PC-9 (cell line): ENCODE data around the gene IFI27L1.

Experiments
- CTCF ChIP-seq: fragments of 200-600 bp; sonication (generic); conservative IDR thresholded peaks from 2 replicates; pipeline ENCODE4 v1.6.1; 2017; ENCODE audit warnings: mixed run types, antibody characterized with exemption, mild to moderate bottlenecking, moderate library complexity
- EZH2 ChIP-seq: fragments of 200-600 bp; sonication (generic); IDR thresholded peaks from 2 replicates; pipeline ENCODE4 v1.8.0; 2017; ENCODE audit warnings: antibody characterized with exemption, low read depth

DNA sequence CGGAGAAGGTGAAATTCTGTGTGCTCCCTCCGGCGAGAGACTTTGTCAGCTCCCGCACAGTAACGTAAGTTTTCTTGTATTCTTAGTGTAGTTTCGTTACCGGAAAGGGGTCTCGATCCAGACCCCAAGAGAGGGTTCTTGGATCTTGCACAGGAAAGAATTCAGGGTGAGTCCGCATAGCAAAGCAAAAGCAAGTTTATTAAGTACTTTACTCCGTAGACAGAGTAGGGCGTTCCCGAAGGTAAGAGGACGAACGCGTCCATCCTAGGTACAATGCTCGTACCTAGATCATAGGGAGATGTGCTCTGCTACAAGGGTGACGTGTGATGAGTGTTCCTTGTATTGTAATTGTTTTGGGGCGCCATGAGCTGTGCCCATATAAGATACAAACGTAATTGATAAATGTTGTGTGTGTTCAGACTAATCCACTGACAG is 293 bp downstream of the IFI27L1 start:
- TF ChIP-seq CTCF (no peak), EZH2 (no peak)
